ENCODE data around the gene AKAP13. TPM values are rescaled to one million over a fixed set of nuclear protein-coding genes. Genes with fewer than 3 reads are reported as not detected.

The AKAP13 gene
- total RNA-seq, 1 donor from 2014 or later: 41.1 TPM

DNA sequence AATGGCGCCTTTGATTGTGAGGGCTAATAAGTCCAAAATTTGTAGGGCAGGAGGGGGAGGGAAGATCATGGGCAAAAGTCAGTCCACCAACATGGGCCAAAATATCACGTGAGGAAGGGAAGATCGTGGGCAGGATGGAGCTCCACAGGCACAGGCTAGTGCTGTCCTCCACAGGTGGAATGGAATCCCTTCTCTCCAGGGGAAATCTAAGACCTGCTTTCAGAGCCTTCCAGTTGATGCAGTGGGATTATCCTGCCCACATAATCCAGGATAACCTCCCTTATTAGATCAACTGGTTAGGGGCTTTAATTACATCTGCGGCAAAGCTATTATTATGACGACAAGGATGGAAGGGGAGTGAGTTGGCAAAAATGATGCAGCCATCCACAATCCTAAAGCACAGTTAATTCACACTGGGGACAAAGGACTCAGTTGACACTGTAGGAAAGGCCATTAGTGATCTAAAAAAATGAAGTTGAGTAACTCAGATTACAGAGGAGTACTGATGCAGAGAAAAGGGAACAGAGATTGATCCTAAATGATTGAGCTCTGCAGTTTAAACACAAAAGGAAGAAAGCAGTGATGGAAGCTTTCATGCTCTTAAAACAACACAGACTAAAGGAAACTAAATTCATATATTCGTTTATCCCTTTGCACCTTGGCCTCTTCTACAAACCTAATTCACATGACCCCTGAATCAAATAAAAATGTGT is 159.8 kb downstream of the AKAP13 start:
- DNase-seq (ENCODE audit: low read depth) (no peak), FAIRE-seq (no peak)
- no peak overlapping the region for H3K4me3 ChIP-seq (ENCODE audit: low read depth, low read length)
- no peaks in the 10 kb centered on the region for H3K27me3 ChIP-seq (ENCODE audit: control insufficient read depth, insufficient read depth, low read length)
- TF ChIP-seq, protein P1, sequence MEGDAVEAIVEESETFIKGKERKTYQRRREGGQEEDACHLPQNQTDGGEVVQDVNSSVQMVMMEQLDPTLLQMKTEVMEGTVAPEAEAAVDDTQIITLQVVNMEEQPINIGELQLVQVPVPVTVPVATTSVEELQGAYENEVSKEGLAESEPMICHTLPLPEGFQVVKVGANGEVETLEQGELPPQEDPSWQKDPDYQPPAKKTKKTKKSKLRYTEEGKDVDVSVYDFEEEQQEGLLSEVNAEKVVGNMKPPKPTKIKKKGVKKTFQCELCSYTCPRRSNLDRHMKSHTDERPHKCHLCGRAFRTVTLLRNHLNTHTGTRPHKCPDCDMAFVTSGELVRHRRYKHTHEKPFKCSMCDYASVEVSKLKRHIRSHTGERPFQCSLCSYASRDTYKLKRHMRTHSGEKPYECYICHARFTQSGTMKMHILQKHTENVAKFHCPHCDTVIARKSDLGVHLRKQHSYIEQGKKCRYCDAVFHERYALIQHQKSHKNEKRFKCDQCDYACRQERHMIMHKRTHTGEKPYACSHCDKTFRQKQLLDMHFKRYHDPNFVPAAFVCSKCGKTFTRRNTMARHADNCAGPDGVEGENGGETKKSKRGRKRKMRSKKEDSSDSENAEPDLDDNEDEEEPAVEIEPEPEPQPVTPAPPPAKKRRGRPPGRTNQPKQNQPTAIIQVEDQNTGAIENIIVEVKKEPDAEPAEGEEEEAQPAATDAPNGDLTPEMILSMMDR (IDR thresholded peaks at IDR 0.05; ENCODE audit: insufficient read depth, low read length, severe bottlenecking): no peak
- H3K36me3 ChIP-seq (ENCODE audit: control insufficient read depth, insufficient read depth, low read length): peaks cover 5% of the 10 kb centered on the region

DNA sequence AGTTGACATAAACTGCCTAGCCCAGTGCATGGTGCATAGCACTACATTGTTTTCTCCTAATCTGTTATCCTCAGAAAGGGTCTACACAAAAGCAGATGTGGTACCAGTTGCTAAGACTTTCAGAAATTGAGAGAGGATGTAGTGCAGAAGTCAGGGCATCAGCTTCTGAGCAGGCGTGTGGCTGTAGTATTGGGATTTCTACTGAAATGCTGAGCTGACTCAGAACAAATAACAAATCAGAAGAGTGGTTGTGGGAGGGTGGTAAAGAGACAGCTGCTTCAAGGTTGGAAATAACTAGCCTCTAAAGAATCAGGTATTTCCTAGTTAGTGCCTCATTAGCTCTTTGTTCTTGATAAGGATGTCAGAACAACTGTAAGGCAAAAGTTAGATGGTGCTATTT is 161.3 kb downstream of the AKAP13 start:
- H3K36me3 ChIP-seq (ENCODE audit: control insufficient read depth, insufficient read depth, low read length): peaks cover 5% of the 10 kb centered on the region
- TF ChIP-seq, protein P1 (IDR thresholded peaks at IDR 0.05; ENCODE audit: insufficient read depth, low read length, severe bottlenecking): no peak
- no peak overlapping the region for H3K4me3 ChIP-seq (ENCODE audit: low read depth, low read length)
- no peaks in the 10 kb centered on the region for H3K27me3 ChIP-seq (ENCODE audit: control insufficient read depth, insufficient read depth, low read length)
- DNase-seq (ENCODE audit: low read depth) (peak; percentile 22), FAIRE-seq (no peak)

DNA sequence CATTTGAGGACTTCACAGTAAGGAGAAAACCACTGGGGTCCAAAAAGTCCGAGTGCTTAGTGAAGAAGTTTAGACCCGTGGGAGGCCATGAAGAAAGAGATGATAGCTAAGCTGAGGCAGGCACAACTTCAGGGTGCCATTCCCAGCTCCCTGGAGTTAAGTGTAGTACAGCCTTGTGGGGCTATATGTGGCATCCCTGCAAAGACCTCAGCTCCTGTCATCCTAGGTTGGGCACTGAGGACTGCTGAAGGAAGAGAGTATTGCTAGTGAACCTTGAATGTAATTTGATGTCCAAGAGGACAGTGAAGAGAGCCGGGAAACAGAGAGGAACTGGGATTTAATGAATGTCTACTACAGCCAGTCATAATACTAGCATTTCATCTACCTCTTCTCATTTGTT is 162.1 kb downstream of the AKAP13 start:
- no peaks in the 10 kb centered on the region for H3K27me3 ChIP-seq (ENCODE audit: control insufficient read depth, insufficient read depth, low read length)
- H3K36me3 ChIP-seq (ENCODE audit: control insufficient read depth, insufficient read depth, low read length): peaks cover 5% of the 10 kb centered on the region

DNA sequence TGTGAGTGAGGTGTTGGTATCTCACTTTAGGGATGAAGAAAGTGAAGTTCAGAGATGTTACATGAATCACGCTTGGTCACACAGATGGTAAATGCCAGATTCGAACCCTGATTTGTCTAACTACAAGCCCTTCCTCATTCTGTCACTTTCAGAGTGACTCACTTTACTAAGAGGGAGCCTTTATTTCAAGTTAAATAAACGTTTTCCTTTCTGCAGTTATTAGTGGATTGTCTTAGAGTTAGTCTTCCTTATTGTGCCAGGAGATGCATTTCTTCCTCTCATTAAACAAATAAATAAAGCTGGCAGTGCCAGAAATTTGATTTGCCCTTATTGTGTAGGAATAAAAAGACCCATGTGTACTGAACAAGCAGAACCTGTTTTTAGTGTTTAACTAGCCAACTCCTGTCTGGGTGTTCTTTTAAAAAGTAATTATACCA is 162.5 kb downstream of the AKAP13 start:
- TF ChIP-seq, protein P1 (IDR thresholded peaks at IDR 0.05; ENCODE audit: insufficient read depth, low read length, severe bottlenecking): no peak
- no peaks in the 10 kb centered on the region for H3K27me3 ChIP-seq (ENCODE audit: control insufficient read depth, insufficient read depth, low read length)
- DNase-seq (ENCODE audit: low read depth) (peak; percentile 68), FAIRE-seq (peak; percentile 50)
- no peak overlapping the region for H3K4me3 ChIP-seq (ENCODE audit: low read depth, low read length)
- H3K36me3 ChIP-seq (ENCODE audit: control insufficient read depth, insufficient read depth, low read length): peaks cover 5% of the 10 kb centered on the region

More for the DNA sequence above, 162.1 kb downstream of the AKAP13 start:
- DNase-seq (ENCODE audit: low read depth) (no peak), FAIRE-seq (no peak)
- TF ChIP-seq, protein P1 (IDR thresholded peaks at IDR 0.05; ENCODE audit: insufficient read depth, low read length, severe bottlenecking): no peak
- H3K4me3 ChIP-seq (ENCODE audit: low read depth, low read length): no peak overlapping the region

DNA sequence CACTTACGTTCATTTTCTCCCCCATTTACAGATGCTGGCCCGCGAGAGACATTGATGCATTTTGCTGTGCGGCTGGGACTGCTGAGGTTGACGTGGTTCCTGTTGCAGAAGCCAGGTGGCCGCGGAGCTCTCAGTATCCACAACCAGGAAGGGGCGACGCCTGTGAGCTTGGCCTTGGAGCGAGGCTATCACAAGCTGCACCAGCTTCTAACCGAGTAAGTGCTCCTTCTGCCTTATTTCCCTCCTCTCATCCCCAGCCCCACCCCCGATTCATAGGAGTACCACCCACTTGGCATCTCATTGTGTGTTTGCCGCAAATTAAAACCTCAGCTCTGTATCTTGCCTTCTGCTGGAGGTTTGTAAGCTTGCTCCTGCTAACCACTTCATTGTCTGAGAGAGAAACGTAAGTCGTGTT is 163.3 kb downstream of the AKAP13 start:
- FAIRE-seq: no peak
- H3K27me3 ChIP-seq (ENCODE audit: control insufficient read depth, insufficient read depth, low read length): no peaks in the 10 kb centered on the region

More for the DNA sequence above, 163.3 kb downstream of the AKAP13 start:
- Histone ChIP-seq H3K4me3 (ENCODE audit: low read depth, low read length) (no peak overlapping the region), H3K36me3 (ENCODE audit: control insufficient read depth, insufficient read depth, low read length) (peaks cover 5% of the 10 kb centered on the region)
- DNase-seq (ENCODE audit: low read depth): no peak
- TF ChIP-seq, protein P1 (IDR thresholded peaks at IDR 0.05; ENCODE audit: insufficient read depth, low read length, severe bottlenecking): peak; percentile 30
